GM19468 (cell line): ENCODE results near the gene RPS6KA2.
"Not testable (repeated sequence)": the region's sequence is repeated elsewhere in the genome, so short reads cannot be mapped to it uniquely, and the experiment has no call there.

Source experiments
- ATAC-seq: cut with Tn5 transposase; IDR thresholded peaks from one replicate; pipeline ENCODE4 v1.9.1; 2021; ENCODE audit warnings: mild to moderate bottlenecking, moderate library complexity, moderate number of reproducible peaks; ENCODE audit not compliant: unreplicated experiment; ENCODE audit errors: extremely low read depth

RPS6KA2 gene

DNA sequence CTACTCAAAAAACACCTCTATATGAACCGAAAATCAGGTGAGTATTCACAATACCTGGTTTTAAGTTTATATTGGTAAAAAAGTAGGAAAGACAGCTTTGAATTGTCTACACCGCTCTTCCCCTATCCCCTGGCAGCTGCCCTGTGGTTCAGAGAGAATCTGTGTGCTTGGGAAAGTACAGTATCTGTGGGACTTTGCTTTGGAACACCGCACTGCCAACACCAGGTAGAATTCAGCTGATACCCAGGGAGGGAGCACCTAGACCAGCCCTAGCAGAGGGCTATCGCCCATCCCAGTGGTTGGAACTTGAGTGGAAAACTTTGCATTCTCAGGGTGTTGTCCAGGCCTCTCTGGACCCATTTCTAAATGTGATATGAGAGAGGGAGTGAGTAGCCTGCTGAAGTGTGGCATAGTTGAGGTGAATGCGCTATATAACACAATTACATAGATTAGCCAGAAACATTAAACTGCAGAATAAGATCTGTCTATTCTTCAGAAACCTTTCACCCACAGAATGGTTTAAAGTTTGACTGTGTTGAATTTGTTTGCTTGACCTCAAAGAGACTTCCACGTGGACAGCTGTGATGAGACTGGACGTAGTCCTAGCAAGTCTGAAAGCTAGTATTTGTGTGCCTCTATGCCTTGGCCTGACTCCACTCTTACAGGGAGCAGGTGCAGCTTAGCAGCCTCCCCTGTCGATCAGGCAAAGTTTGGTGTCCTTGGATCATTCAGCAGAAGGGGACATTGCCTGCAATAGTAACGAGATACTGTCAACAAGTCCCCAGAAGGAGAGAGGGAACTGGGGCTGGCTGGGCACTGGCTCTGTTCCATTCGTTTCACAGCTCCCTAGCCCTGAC, 232.8 kb downstream of the RPS6KA2 start:
- ATAC-seq = no peak

DNA sequence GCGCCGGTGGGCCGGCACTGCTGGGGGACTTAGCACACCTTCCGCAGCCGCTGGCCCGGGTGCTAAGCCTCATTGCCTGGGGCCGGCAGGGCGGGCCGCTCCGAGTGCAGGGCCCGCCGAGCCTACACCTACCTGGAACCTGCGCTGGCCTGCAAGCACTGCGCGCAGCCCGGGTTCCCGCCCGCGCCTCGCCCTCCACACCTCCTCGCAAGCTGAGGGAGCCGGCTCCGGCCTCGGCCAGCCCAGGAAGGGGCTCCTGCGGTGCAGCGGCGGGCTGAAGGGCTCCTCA, 233.6 kb downstream of the RPS6KA2 start:
- no peak for ATAC-seq

DNA sequence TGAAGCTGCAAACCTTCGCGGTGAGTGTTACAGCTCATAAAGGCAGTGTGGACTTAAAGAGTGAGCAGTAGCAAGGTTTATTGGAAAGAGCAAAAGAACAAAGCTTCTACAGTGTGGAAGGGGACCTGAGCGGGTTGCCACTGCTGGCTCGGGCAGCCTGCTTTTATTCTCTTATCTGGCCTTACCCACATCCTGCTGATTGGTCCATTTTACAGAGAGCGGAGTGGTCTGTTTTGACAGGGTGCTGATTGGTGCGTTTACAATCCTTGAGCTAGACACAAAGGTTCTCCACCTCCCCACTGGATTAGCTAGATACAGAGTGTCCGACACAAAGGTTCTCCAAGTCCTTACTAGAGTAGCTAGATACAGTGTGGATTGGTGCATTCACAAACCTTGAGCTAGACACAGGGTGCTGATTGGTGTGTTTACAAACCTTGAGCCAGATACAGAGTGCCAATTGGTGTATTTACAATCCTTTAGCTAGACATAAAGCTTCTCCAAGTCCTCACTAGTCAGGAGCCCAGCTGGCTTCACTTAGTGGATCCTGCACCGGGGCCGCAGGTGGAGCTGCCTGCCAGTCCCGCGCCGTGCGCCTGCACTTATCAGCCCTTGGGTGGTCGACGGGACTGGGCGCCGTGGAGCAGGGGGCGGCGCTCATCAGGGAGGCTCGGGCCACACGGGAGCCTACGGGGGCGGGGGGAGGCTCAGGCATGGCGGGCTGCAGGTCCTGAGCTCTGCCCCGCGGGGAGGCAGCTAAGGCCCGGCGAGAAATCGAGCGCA, 234.1 kb downstream of the RPS6KA2 start:
- ATAC-seq = not testable (repeated sequence)

DNA sequence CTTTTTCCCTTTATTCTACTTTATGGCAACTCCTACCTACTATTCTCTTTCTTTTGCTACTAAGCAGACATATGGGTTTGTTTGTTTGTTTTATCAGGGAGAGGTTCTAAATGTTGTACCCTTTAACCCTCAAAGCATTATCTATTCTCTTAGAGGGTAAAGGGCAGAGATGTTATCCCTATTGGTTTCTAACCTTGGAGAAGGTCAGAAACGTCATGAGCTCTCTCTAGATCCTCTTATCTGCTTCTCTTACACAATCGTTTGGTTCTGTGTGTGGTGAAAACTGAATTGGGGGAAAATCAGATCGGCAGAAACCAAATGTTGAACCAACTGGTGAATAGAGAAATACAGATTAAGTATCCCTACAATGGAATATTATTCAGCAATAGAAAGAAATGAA, 237.9 kb downstream of the RPS6KA2 start:
- no peak for ATAC-seq

DNA sequence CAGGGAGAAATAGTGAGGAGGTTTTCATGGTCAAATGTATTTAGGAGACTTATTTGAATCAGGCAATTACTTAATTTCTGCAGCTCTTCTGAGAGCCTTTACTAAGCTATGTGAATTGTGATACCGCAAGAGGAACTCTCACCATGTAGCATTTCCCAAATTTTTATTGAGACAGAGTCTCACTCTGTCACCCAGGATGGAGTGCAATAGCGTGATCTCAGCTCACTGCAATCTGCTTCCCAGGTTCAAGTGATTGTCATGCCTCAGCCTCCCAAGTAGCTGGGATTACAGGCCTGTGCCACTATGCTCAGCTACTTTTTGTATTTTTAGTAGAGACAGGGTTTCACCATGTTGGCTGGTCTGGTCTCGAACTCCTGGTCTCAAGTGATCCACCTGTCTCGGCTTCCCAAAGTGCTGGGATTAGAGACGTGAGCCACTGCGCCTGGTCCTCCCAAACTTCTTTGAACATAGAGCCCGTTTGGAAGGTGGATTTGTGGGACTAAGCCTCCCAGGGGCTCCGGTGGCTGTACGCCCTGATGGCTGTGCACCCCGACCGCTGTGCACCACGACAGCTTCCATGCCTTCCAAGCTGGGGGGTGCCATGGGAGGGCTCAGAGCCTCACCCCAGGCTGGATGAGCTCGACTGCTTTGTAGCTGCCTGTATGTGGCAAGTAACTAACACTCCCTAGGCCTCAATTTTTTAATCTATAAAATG, 238.6 kb downstream of the RPS6KA2 start:
- no peak for ATAC-seq

DNA sequence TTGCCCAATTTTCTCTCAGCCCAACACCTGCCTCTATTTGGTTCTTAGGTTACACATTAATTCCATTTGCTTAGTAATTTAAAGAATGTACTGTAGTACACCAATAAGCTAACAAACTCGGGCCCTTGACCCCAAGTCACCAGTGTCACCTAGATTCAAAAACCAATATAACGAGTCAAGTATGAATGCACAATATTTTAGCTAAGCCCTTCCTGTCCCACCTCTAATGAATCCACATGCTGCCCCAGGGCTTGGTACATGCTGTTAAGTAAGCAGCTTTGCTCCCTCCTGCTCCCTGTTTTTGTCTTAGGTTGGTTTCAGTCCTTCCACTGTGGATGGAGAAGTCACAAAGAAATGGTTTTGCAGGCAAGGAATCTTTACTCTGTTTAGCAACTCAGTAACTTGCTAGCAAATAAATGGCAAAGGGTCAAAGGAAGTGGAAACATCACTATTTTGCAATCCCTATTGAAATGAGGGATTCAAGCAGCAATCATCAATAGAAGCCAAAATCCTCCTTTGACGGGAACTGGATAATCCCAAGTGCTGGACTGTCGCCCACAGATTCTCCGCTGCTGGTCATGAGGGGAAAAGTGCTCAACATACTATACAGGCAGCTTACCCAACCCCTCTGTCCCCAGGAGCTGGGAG, 239.3 kb downstream of the RPS6KA2 start:
- no peak for ATAC-seq

DNA sequence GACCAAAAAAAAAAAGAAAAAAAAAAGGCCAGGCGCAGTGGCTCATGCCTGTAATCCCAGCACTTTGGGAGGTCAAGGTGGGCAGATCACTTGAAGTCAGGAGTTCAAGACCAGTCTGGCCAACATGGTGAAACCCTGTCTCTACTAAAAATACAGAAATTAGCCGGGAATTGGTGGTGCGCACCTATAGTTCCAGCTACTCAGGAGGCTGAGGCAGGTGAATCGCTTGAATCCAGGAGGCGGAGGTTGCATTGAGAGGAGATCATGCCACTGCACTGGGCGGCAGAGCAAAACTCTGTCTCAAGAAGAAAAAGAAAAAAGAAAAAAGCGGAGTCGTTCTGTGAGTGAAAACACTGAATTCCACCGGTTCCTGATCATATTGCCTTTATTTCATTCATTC, 240.0 kb downstream of the RPS6KA2 start:
- not testable (repeated sequence) for ATAC-seq

DNA sequence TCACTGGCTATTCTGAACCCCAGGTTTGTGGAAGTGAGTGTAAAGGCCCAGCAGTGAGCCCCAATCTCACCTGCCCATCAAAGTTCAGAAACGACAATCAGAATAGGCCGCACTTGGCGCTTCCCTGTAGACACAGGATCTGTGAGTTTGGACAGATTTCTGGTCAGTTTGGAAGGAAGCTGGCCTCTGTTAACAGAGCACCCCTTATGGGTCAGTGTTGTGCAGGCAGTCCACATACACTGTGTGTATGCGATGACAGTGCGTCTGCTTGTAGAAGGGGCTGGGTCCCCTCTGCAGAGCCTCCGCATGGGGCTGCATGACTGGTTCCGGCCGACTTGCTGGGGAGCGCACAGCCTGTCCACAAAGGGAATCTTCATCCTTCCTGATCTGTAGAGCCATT, 240.9 kb downstream of the RPS6KA2 start:
- ATAC-seq = no peak

DNA sequence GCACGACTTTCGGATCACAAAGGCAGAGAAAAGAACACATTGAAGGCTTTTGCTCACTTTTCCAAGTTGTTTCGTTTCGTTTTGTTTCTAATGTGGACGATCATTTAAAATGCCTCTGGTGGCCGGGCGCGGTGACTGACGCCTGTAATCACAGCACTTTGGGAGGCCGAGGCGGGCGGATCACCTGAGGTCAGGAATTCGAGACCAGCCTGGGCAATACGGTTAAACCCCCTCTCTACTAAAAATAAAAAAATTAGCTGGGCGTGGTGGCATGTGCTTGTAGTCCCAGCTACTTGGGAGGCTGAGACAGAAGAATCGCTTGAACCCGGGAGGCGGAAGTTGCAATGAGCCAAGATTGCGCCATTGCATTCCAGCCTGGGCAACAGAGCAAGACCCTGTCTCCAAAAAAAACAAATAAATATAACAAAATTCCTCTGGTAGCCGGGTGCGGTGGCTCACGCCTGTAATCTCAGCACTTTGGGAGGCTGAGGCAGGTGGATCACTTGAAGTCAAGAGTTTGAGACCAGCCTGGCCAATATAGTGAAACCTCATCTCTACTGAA, 243.2 kb downstream of the RPS6KA2 start:
- ATAC-seq = not testable (repeated sequence)

DNA sequence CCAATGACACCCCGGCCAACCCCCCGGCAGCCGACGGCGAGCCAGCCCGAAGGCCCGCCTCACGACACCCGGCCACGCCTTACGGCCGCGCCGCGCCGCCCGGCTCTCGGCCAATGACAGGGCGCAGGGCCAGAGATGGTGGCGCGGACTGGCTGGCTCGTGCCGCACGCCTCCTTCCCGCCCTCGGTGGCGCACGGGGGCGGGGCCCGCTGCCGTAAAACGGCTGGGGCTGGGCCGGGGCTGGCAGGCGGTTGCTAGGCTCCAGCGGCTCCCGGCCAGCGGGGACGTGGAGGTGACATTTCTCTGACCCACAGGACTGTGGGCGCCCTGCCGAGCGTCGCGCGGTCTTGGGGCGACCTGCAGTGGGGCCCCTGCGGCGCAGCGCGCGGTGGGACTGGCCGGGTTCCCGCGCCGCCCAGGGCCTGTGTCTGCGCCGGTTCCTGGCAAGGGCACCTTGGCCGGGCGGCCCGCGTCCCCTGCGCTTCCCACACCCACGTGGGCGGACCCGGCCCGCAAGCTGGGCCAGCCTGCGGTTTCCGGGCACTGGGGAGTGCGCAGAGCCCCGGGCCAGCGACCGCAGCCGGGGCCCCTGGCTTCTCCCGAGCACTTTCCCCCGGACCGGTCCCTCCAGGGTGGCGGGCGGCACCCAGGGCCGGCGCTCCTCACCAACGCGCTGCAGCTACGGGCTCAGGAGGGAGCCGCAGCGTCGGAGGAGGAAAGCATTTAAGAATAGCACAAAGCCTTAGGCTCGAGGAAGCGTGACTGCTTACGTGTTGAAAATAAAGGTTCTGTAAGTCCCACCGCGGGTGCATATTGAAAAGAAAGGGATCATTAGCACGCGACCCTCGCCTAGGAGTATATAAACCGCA, 243.9 kb downstream of the RPS6KA2 start, which contains the start of gene MPC1:
TSS of gene MPC1 (minus strand) at position 8 of the 869 bp plus-strand sequence. CDS start 64 bp downstream, outside the sequence.
- ATAC-seq = peak; percentile 84

DNA sequence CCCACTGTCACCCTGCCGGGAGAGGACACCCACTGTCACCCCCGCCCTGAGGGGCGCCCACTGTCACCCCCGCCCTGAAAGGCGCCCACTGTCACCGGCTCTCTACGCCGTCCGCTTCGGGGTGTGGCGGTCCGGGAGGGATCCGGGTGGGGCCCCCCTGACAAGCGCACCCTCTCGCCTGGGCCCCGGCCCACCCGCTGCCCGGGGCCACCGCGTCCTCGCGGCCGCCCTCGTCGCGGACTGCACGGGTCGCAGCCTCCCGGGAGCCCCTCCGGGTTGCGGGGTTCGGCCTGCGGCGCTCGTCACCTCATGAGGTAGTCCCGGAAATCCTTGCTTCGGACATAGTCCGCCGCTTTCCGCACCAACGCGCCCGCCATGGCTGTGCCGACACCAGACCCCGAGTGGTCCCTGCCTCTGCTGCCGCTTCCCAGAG, 244.5 kb downstream of the RPS6KA2 start:
- no peak for ATAC-seq

DNA sequence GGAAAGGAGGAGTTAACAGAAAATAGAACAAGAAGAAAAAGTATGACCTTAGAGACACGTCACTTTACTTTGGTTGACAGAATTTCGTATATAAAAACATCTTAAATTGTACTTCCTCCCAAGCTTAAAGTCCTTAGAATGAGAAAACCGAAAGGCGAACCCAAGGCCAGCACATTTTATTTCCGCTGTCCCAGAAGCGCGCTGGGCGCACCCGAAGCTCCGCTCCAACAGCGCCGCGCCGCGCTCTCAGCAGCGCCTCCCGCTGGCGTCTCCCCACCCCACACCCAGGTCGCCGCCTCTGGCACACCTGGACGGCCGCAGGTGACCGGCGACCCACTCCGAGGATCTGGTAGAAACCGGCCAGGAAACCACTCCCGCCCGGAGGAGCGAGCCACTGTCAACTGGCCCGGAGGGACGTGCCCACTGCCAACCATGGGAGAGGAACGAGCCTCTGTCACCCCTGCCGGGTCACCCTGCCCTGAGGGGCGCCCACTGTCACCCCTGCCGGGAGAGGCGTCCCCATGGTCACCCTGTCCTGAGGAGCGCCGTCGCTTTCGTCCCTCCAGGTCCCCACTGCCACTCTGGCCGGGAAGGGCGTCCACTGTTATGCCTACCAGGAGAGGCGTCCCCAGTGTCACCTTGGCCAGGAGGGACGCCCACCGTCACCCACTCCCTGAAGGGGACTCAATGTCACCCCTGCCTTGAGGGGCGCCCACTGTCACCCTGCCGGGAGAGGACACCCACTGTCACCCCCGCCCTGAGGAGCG, 245.1 kb downstream of the RPS6KA2 start:
- peak; percentile 28 for ATAC-seq

DNA sequence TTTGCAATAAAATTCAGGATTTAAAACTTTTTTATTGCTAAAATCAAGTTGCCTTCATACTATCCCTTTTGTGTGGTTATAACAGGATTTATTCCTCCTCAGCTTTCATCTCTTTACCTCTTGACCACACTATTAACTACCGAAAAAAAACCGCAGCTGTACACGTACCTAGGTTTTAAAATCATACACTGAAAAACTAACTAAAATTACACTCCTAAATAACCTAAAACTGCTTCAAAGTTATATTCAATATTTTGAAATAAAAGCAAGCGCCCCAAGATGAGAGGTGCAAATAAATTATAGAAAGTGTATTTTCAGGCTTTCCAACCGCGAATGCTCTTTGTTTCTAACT, 245.7 kb downstream of the RPS6KA2 start:
- ATAC-seq = no peak

DNA sequence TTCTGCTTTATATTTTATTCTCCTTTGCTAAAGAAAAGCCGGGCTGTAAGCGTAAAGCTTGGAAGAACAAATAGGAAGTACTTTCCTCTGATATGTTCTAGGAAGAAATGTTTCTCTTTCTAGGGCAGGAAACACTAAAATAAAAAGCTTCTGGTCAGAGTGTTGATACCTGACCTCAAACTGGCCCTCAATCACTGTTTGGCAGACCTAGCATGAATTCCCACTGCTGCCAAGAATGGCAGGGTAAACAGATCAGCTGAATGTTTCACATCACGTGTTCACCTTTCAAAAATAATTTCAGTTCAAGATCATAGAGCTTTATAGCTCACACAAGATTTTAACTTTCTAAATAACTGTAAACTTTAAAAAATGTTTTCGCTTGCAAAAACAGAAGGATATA, 247.3 kb downstream of the RPS6KA2 start:
- no peak for ATAC-seq

DNA sequence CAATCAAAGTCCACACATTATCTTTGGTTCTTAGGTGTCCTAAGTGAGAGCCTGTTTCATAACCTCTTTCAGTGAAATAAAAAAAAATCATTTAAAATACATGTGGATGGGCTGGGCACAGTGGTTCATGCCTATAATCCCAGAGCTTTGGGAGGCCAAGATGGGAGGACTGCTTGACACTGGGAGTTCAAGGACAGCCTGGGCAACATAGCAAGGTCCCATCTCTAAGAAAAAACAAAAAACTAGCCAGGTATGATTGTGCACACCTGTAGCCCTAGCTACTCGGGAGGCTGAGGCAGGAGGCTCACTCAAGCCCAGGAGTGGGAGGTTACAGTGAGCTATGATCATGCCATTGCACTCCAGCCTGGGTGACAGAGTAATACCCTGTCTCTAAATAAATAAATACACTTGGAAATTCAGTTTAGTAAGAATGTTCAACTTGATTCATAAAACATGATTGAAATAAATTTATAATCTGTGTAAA, 247.9 kb downstream of the RPS6KA2 start:
- no peak for ATAC-seq

DNA sequence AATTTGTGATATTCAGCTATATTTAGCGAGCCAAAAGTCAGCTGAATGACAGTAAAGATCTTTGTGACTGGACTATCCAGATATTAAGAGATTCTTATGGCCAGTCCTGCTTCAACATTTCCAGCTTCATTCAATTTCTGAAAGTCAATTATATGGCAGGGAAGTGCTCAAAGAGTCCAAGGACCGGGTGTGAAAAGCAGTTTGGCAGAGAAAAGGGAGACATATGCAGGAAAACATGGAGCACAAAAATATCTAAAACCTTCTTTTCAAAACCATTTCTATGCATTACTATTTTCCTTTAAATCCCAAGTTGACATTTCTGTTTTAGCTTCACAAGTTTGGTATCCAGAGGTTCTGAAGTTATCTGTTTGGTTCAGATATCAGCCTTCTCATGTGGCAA, 249.3 kb downstream of the RPS6KA2 start:
- ATAC-seq = no peak

DNA sequence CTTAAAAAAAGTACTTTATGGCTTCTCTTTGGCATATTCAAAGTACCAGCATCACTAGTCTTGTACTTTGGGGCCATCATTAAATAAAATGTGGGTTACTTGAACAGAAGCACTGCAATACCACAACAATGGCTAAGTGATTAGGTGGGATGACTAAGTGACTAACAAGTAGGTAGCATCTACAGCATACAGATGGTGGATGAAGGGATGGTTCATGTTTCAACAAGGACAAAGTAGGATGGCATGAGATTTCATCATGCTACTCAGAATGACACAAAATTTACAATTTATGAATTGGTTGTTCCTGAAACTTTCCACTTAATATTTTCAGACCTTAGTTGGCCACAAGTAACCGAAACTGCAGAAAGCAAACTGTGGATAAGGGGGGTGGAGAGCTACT, 252.0 kb downstream of the RPS6KA2 start:
- no peak for ATAC-seq

DNA sequence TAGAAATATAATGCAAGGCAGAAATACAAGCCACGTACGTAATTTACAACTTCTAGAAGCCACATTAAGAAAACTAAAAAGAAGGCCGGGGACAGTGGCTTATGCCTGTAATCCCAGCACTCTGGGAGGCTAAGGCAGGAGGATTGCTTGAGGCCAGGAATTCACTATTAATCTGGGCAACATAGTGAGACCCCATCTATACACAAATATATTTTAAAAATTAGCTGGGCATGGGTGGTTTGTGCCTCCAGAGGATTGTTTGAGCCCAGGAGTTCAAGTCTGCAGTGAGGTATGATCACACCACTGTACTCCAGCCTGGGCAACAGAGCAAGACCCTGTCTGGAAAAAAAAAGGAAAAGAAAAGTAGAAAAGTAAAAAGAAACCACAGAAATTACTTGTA, 256.6 kb downstream of the RPS6KA2 start:
- no peak for ATAC-seq
